T follicular helper cell (primary cell): Measurements from ENCODE around the gene GPR17.

ENCODE experiments used
- DNase-seq: peaks from one replicate; pipeline ENCODE4 v3.0.0-alpha.2; 2020; ENCODE audit warnings: low read depth
- total RNA-seq, 2 experiments: gene quantifications; one replicate each; lab custom pipeline; 2026; lab: John Stamatoyannopoulos, UW

GPR17 gene, protein sequence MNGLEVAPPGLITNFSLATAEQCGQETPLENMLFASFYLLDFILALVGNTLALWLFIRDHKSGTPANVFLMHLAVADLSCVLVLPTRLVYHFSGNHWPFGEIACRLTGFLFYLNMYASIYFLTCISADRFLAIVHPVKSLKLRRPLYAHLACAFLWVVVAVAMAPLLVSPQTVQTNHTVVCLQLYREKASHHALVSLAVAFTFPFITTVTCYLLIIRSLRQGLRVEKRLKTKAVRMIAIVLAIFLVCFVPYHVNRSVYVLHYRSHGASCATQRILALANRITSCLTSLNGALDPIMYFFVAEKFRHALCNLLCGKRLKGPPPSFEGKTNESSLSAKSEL
- 0 reads per million in 2 experiments for total RNA-seq

DNA sequence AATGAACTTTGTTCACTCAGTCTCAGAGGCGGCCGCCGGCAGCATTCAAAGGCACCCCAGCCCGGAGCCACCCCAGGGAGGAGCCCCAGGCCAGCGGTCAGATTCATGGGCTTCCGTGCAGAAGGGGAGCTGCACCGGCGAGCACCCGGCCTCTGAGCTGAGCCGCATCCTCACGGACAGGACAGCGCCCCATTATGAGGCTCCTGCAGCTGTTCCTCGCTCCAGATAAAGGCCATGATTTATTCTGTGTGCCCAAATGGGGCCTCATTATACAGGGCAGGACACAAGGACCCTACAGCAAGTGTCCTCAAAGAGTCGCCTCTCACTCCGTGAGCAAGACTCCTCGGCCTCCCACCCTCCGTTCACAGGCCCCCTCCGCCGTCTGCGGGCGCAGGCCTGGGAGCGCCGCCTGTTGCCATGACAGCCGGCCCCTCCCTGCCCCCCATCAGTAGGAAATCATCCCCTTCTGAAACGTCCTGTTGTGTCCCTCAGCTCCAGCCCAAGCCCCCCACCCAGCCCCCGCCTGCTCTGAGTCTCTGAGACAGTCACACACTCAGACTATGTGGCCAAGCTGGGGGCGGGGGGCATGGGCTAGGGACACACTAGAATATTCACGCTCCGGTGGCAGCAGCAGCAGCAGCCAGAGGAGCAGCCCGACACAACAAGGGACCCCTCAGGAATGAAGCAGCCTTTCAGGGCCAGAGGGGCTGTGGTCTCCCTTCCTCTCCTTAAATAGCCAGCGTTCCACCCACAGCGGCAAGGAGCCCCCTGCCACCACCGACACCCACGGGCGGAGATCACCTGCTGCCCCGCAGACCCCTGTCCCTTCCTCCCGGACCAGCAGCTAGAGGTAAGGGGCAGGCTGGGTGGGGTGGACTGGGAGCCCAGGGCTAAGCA, at the start of gene GPR17:
Gene GPR17 (plus strand): TSS at position 759 of the 897 bp plus-strand sequence. CDS start 4,583 bp downstream, outside the sequence.
- DNase-seq, result no peak

DNA sequence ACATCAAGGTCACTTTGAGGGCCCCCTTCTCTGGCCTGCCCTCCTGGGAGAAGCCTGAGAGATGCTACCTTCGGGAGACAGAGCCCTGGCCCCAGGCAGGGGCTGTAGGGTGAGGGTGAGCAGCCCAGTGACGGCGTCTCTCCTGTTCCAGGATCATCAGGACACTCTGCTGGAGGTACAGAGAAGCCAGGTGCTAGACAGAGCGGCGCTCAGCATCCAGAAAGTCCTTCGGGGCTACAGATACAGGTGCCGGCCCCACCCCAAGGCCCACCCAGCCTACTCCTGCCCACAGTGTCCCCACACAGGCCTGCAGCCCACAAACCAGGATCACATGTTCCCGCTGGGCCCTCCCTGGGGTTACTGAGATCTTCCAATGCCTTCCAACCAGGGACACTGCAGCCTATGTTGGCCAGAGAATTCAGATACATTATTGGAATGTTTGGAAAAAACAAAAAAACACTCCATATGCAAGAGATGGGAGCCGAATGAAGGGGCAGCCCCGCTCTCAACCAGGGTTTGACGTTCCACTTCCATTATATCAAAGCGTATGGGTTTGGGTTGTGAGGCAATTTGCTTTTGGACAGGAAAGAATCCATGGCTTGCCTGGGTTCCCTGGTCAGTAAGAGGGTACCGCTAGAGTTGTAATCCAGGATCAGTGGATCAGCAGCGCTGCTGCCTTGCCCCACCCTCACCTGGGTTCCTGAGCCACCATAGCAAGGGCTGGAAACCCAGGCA, 49.5 kb upstream of the GPR17 start:
- DNase-seq, result no peak

DNA sequence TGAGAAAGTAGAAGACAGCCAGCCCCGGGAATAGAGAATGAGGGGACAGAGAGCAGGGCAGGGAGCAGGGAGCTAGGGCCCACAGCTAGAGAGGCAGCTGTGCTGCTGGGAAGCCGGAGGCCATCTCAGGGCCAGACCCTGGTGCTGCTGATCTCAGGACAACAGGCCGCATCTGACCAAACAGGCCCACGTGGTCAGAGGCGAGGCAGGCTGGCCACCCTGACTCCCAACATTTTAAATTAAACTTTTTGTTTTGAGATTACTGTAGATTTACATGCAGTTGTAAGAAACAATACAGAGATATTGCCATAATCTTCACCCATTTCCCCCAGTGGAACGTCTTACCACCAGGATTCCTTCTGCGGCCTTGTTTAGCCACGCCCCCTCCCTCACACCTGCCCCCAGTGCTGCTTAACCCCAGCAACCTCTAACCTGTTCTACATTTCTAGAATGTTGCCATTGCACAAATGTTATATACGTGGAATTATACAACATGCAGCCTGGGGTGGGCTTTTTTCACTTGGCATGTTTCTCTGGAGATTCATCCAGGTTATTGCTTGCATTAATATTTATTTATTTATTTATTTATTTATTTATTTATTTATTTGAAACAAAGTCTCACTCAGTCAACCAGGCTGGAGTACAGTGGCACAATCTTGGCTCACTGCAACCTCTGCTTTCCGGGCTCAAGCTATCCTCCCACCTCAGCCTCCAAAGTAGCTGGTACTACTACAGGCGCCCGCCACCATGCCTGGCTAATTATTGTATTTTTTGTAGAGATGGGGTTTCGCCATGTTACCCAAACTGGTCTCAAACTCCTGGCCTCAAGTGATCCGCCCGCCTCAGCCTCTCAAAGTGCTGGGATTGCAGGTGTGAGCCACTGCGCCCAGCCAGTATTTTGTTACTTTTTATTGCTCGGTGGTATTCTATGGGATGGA, 48.6 kb upstream of the GPR17 start:
- DNase-seq, result no peak

DNA sequence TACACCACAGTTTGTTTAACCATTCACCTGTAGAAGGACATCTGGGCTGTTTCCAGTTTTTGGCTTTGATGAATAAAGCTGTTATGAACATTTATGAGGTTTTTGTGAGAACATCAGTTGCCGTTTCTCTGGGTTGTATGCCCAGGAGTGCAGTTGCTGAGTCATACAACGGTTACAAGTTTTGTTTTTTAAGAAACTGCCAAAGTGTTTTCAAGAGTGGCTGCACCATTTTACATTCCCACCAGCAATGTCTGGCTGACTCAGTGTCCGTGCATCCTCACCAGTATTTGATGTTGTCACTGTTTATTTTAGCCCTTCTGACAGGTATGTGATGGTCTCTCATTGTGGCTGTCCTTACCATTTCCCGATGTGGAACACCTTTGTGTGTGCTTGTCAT, 48.0 kb upstream of the GPR17 start:
- no peak for DNase-seq

DNA sequence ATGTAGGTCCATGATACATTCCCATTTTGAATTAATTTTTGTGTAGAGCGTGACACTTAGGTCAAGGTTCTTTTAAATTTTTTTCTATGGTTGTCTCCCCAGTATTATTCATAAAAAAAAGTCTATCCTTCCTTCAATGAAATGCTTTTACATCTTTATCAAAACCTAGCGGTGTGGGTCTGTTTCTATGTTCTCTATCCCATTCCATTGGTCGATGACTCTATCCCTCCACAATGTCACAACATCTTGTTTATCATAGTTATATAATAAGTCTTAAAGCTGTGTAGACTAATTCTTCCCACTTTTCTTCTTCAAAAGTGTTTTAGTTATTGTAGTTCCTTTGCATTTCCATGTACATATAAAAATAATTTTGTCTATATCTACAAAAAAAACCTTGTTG, 47.2 kb upstream of the GPR17 start:
- DNase-seq, result no peak

DNA sequence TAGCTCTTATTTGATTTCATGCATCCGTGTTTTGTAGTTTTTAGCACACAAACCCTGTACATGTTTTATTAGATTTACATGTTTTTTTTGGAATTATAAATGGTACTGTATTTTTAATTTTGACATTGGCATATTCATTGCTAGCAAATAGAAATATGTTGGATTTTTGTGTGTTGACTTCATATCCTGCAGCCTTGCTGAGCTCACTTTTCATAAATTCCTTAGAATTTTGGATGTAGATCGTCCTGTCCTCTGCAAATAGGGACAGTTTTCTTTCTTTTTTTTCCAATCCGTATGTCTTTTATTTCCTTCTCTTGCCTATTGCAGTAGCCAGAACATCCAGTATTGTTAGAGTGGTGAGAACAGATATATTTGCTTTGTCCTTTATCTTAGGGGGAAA, 46.7 kb upstream of the GPR17 start:
- DNase-seq, result no peak

DNA sequence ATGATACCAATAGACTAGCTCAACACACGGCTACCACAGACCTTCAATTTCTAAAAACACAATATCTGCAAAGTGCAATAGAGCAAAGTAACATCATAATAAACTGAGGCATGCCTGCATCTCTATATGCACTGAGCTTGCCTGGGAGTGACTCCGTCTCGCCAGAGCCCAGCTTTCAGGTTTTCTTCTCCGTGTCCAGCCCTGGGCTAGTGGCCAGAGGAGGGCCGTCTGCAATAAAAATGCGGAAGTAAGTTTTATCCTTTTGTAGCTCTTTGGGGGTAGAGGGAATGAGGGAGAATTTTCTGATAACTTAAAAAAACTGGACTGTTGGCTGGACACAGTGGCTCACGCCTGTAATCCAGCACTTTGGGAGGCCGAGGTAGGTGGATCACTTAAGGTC, 41.0 kb upstream of the GPR17 start:
- DNase-seq, result no peak

DNA sequence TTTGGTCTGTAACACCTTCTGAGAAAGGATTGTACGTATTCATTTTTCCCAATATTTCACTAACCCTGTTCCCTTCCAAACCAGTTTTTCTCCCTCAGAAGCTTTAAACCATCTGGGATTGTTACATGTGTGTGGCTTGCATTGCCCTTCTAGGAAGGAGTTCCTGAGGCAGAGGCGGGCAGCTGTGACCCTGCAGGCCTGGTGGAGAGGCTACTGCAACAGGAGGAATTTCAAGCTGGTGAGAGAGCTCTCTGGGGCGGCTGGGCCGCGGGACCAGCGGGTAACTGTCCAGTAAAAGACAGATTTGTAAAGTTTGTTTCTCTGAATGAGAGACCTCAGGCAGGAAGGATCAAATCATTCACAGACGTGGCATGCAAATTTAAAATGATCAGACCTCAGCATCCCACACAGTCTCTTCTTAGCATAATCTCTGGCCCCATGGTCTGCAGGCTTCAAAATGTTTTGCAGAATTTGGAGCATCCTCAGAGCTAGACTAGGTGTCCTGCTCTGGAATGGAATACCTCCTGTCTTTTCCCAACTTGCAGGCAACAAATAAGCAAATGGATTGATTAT, 40.2 kb upstream of the GPR17 start:
- DNase-seq, result no peak

DNA sequence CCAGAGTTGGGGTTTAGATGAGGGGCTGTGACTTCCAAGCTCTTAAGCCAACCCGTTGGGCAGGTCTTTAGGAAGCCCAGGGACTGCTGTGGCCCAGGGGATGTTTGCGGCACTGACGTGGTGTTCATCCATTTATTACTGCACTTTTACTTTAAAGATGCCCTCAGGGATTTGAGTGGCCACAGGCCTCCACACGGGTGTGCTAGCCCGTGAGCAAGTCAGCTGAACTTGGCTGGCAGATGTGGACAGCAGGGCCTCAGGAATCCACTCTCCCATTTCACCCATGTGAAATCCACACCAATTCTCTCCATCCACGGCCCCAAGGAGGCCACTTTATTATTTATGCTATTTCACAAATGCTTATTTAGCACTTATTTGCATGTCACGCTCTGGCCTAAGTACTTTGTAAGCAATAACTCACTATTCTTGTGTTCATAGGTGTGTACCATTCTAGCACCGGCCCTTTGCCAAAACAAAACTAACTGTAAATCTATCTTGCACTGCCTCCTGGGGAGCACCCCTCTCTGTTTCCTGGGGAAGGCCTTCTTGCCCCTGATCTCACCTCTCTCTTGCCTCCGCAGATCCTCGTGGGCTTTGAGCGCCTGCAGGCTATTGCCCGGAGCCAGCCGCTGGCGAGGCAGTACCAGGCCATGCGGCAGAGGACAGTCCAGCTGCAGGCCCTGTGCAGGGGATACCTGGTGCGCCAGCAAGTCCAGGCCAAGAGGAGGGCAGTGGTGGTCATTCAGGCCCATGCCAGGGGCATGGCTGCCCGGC, 39.1 kb upstream of the GPR17 start:
- DNase-seq, result no peak

DNA sequence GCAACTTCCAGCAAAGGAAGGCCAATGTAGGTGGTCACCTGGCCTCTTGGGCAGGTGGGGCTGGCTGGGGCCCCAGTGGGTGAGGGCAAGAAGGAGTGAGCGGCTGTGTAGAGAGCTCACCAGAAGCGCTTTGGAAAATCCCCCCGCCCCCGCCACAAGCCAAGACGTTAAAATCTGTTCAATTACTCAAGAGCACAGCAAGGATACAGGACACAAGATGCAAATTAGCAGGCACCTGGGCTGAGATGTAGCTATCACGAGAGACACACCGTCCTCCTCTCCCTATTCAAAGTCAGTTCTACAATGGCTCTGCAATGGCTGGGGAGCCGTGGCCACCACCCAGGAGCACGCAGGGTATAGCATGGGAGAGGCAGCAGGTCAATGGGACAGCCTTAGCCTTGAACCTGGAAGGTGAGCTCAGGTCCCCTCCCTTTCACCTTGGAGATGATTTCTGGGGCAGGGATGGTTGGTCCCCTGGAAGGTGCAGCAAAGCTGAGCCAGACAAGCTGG, 38.5 kb upstream of the GPR17 start:
- no peak for DNase-seq

DNA sequence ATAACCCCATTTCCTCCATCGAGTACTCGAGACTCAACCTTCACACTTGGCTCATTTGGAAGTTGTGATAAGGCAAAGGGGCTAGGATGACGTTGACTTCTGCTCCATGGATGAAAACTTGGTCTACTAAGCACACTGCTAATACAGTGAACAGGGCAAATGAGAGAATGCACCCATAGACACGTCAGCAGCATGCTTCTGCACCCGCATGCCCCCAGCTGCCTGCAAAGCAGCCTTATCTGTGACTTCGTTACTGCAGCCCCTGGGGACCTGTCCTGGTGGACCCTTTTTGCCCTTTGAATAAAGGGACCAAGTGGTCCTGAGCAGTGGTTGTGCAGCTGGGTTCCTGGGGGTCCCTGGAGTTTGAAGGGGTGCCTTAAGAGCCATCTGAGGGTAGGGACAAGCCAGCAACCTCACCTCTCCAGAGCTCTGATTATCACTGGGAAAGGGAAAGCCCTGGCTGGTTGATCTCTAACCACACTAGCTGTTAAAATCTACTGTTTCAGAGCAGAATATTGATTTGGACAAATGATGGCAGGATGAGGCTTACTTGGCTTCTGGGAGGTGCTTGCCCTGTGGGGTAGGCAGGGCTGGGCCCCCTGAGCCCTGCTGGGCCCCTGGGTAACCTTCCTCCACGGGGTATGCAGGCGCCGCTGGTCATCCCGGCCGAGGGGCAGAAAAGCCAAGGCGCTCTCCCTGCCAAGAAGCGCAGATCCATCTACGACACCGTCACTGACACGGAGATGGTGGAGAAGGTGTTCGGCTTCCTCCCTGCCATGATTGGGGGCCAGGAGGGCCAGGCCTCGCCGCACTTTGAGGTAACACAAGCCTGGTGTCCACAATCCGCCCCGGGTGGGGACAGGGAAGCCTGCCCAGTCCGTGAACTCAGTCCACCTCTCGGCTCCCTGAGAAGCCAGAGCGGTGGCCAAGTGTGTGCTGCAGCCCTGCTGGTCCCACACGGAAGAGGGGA, 37.6 kb upstream of the GPR17 start:
- DNase-seq, result no peak

DNA sequence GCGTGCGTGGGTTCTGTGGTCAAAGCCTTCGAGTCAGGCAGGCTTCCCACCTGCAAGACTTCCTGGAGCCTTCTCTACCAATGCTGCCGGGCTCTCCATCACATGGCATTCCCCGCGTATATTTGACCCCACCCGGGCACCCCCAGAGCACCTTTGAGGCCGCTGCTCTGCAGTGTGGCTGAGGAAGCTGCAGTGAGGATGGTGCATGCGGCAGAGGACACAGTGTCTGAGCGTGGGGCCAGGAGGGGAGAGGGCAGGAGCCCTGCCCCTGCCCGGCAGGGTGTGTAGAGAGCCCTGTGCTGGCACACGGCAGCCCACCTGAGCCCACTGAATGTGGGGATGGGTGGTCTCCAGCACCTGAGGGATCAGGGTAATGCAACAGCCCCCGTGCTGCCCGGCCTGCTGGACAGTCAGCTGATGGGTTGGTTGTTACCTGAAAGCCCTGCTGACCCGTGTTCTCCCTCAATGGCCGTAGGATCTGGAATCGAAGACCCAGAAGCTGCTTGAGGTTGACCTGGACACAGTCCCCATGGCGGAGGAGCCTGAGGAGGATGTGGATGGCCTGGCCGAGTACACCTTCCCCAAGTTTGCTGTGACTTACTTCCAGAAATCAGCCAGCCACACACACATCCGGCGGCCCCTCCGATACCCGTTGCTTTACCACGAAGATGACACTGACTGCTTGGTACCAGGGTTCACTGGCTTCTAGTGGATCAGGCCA, 36.8 kb upstream of the GPR17 start:
- no peak for DNase-seq

DNA sequence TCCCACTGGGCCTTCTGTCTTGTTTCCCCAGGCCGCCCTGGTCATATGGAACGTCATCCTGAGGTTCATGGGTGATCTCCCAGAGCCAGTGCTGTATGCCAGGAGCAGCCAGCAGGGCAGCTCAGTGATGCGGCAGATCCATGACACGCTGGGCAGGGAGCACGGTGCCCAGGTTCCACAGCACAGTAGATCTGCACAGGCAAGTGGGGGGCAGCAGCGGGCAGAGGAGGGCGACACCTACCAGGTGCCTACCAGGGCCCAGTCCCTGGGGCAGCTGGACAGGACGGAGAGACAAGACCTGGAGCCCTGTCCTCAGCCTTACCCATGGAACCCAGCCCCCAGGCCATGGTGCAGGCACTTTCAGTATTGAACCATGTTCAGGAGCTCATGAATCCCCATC, 36.1 kb upstream of the GPR17 start:
- DNase-seq, result no peak

DNA sequence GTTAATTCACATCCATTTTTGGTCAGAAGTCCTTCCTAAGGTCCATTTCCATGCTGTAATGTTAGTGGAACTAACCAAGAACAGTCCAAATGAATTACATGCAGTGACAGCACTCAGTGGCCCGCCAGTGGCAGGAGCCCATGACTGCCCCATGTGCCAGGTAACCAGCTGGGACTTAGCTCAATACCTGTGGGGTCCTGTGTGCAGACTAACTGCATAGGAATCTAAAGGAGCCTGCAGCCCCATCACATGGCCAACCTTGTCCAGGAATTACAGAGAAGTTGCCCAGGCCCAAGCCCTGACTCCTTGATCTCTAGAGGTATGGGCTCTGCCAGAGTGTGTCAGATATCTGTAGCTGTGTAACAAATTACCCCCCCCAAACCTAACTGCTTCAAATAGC, 35.4 kb upstream of the GPR17 start:
- DNase-seq, result no peak

DNA sequence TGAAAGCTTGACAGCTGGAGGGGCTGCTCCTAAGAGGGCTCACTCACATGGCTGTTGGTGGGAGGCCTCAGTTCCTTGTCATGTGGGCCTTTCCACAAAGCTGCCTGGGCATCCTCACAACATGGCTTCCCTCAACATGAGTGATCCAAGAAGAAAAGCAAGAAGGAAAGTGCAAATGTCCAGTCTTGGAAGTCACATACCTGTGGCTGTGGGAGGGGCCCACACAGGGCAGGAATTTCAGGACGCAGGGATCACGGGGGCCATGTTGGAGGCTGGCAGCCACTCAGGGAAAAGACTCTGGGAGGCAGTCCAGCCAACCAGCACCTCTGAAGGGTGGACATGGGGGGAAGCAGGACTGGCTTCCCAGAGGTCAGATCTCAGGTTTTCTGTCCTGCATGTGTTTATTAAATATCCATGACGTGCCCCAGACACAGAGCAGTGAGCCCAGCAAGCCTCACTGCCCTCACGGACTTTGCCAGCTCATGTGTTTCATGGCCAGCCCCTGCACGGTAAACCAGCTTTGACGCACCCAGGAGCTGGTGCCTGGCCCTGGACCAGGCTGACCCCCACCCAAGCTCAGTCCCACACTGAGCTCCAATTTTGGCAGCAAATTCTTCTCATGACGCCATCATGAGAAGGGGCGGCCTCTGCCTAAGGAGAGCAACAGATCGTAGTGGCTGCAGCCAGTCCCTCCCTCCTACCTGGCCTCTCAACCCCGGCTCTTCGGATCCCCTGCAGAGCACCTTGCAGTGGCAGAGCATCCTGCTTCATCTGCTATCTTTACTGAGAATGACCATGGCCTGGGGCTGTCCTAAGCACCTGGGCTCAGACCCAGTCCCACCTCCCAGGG, 34.7 kb upstream of the GPR17 start:
- no peak for DNase-seq

DNA sequence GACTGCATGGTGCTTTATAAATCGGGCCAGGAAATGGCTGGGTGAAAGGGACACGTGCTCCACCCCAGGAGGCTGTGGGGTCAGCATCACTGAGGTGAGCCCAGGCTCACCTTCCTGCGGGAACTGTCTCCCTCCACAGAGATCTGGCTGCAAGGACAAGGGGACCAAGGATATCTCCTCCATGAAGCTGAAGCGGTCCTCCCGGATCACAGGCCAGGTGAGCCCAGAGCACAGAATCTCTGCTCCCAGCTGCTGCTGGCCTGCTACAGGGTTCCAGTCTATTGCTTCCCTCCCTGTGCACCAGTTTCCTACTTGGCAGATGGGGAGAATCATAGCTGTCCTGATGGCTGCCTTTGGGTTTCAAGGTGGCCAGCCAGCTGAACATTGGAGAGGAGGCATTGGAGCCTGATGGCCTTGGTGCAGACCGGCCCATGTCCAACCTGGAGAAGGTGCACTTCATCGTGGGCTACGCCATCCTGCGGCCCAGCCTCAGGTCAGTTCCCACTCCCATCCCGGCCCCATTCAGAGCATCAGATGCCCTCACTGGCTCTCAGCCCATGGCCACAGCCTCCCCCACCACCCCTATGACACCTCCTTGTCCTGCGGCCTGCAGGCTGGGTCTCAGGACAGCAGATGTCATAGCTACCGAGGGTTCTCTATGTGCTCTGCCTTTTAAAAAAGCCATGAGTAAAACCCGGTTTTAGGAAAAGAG, 33.7 kb upstream of the GPR17 start:
- DNase-seq, result no peak
